Liver (tissue), 9 donors: ENCODE data around the gene TMBIM1. TPM values are rescaled to one million over a fixed set of nuclear protein-coding genes. Genes with fewer than 3 reads are reported as not detected.

Experiments
- DNase-seq: peaks from one replicate; pipeline ENCODE4 v3.0.0-alpha.2; 2017; ENCODE audit warnings: low spot score
- H3K27ac ChIP-seq, 2 donors: one replicate each; pipeline ENCODE4 v1.7.0; 2013; ENCODE audit warnings: inconsistent platforms in 2 of 2, low read length in 2 of 2, control low read depth in 1 of 2, low read depth in 1 of 2, mild to moderate bottlenecking in 1 of 2
- H3K27me3 ChIP-seq, 4 donors: one replicate each; pipeline versions ENCODE4 v1.6.1 to v1.7.0; 2013; ENCODE audit warnings: low read length in 3 of 4, inconsistent platforms in 1 of 4, mild to moderate bottlenecking in 1 of 4, moderate library complexity in 1 of 4; ENCODE audit not compliant: control insufficient read depth in 4 of 4, insufficient read depth in 4 of 4
- H3K36me3 ChIP-seq, 4 donors: one replicate each; pipeline versions ENCODE4 v1.6.1 to v1.7.0; 2013; ENCODE audit warnings: low read length in 3 of 4, mild to moderate bottlenecking in 3 of 4, low read depth in 1 of 4, moderate library complexity in 1 of 4; ENCODE audit not compliant: control insufficient read depth in 4 of 4, insufficient read depth in 3 of 4
- H3K4me1 ChIP-seq, 4 donors: one replicate each; pipeline versions ENCODE4 v1.6.1 to v1.7.0; 2013; ENCODE audit warnings: low read length in 3 of 4, mild to moderate bottlenecking in 3 of 4, moderate library complexity in 1 of 4; ENCODE audit not compliant: control insufficient read depth in 4 of 4, insufficient read depth in 4 of 4
- H3K4me3 ChIP-seq, 3 donors: one replicate each; pipeline versions ENCODE4 v1.6.1 to v1.7.0; 2013; ENCODE audit warnings: low read length in 3 of 3, control low read depth in 1 of 3, low read depth in 1 of 3, mild to moderate bottlenecking in 1 of 3
- H3K9ac ChIP-seq, 2 donors: one replicate each; pipeline ENCODE4 v1.7.0; 2013; ENCODE audit warnings: low read length in 2 of 2, mild to moderate bottlenecking in 2 of 2, moderate library complexity in 2 of 2, control low read depth in 1 of 2, low read depth in 1 of 2
- H3K9me3 ChIP-seq, 4 donors: one replicate each; pipeline versions ENCODE4 v1.6.1 to v1.7.0; 2013; ENCODE audit warnings: low read length in 3 of 4; ENCODE audit not compliant: control insufficient read depth in 4 of 4
- ATF3 ChIP-seq: IDR thresholded peaks from 2 replicates; pipeline ENCODE4 v1.6.1; 2016; ENCODE audit warnings: antibody characterized with exemption
- EGR1 ChIP-seq, 2 donors: IDR thresholded peaks; 2 replicates each; pipeline ENCODE4 v1.6.1; 2016 to 2018; ENCODE audit warnings: antibody characterized with exemption in 2 of 2, low read depth in 2 of 2
- FOXA1 ChIP-seq: IDR thresholded peaks from 2 replicates; pipeline ENCODE4 v1.6.1; 2016; ENCODE audit warnings: antibody characterized with exemption
- FOXA2 ChIP-seq: IDR thresholded peaks from 2 replicates; pipeline ENCODE4 v1.6.1; 2016; ENCODE audit warnings: antibody characterized with exemption
- GABPA ChIP-seq, 2 donors: IDR thresholded peaks in 1 of 2; conservative IDR thresholded peaks in 1 of 2; 2 replicates each; pipeline ENCODE4 v1.6.1; 2016; ENCODE audit warnings: antibody characterized with exemption in 2 of 2, mild to moderate bottlenecking in 1 of 2, moderate library complexity in 1 of 2
- HNF4A ChIP-seq, 2 donors: conservative IDR thresholded peaks; 2 replicates each; pipeline ENCODE4 v1.6.1; 2016; ENCODE audit warnings: antibody characterized with exemption in 2 of 2, mild to moderate bottlenecking in 2 of 2
- HNF4G ChIP-seq: IDR thresholded peaks from 2 replicates; pipeline ENCODE4 v1.6.1; 2016; ENCODE audit warnings: antibody characterized with exemption
- JUND ChIP-seq, 2 donors: IDR thresholded peaks; 2 replicates each; pipeline ENCODE4 v1.6.1; 2016; ENCODE audit warnings: antibody characterized with exemption in 2 of 2
- MAX ChIP-seq: IDR thresholded peaks from 2 replicates; pipeline ENCODE4 v1.6.1; 2016; ENCODE audit warnings: antibody characterized with exemption
- NR2F2 ChIP-seq: IDR thresholded peaks from 2 replicates; pipeline ENCODE4 v1.6.1; 2016; ENCODE audit warnings: antibody characterized with exemption
- RAD21 ChIP-seq, 2 donors: IDR thresholded peaks; 2 replicates each; pipeline ENCODE4 v1.6.1; 2016; ENCODE audit warnings: antibody characterized with exemption in 2 of 2, mild to moderate bottlenecking in 2 of 2
- RXRA ChIP-seq, 2 donors: IDR thresholded peaks; 2 replicates each; pipeline ENCODE4 v1.6.1; 2017 to 2018; ENCODE audit warnings: antibody characterized with exemption in 2 of 2, mild to moderate bottlenecking in 1 of 2
- SP1 ChIP-seq: IDR thresholded peaks from 2 replicates; pipeline ENCODE4 v1.6.1; 2018; ENCODE audit warnings: antibody characterized with exemption, mild to moderate bottlenecking
- TAF1 ChIP-seq: conservative IDR thresholded peaks from 2 replicates; pipeline ENCODE4 v1.6.1; 2016; ENCODE audit warnings: antibody characterized with exemption, mild to moderate bottlenecking
- YY1 ChIP-seq: IDR thresholded peaks from 2 replicates; pipeline ENCODE4 v1.6.1; 2016; ENCODE audit warnings: antibody characterized with exemption, mild to moderate bottlenecking
- ZBTB33 ChIP-seq: IDR thresholded peaks from 2 replicates; pipeline ENCODE4 v1.6.1; 2016; ENCODE audit warnings: antibody characterized with exemption
- WGBS: extraction: QIAGEN DNeasy Blood & Tissue Kit; methylation state at CpG from one replicate; pipeline ENCODE4 v1.1.7; 2013; 5-methylcytosine and 5-hydroxymethylcytosine counted together
- polyA plus RNA-seq, 2 donors: library from polyadenylated mRNA; stranded (reverse) in 1 of 2; unstranded in 1 of 2; fragments of 200-250 nt in 1 of 2; fragments of >200 nt in 1 of 2; fragmentation: Nextera tagmentation in 1 of 2; extraction: Ambion mirVana in 1 of 2; gene quantifications; one replicate each; pipeline versions ENCODE4 v1.2.1 to v1.2.3, GENCODE V29; 2013 to 2015
- total RNA-seq, 2 donors: library from RNA; depleted of rRNA; stranded (reverse); fragments of >200 nt; gene quantifications; one replicate each; pipeline ENCODE4 v1.2.3, GENCODE V29; 2014
- TF ChIP-seq, protein P1 (sequence below): fragments of 150-350 bp; IDR thresholded peaks from 2 replicates; pipeline ENCODE4 v1.5.1; 2017; ENCODE audit warnings: improper control_type of control experiment, low read depth, low read length; ENCODE audit not compliant: missing input control
- TF ChIP-seq, protein P2 (sequence below): IDR thresholded peaks from 2 replicates; pipeline ENCODE4 v1.6.1; 2016; ENCODE audit warnings: antibody characterized with exemption, mild to moderate bottlenecking
- donor health status: healthy.
- donor health status: healthy.
- donor health status: healthy.
- donor health status: healthy.
- donor health status: healthy.

Gene TMBIM1
- total and polyA plus RNA-seq, 4 donors, result 61.8 to 133 (median 114) TPM

- TF ChIP-seq, protein P1, sequence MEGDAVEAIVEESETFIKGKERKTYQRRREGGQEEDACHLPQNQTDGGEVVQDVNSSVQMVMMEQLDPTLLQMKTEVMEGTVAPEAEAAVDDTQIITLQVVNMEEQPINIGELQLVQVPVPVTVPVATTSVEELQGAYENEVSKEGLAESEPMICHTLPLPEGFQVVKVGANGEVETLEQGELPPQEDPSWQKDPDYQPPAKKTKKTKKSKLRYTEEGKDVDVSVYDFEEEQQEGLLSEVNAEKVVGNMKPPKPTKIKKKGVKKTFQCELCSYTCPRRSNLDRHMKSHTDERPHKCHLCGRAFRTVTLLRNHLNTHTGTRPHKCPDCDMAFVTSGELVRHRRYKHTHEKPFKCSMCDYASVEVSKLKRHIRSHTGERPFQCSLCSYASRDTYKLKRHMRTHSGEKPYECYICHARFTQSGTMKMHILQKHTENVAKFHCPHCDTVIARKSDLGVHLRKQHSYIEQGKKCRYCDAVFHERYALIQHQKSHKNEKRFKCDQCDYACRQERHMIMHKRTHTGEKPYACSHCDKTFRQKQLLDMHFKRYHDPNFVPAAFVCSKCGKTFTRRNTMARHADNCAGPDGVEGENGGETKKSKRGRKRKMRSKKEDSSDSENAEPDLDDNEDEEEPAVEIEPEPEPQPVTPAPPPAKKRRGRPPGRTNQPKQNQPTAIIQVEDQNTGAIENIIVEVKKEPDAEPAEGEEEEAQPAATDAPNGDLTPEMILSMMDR, result no peak
- no peak for TF ChIP-seq NR2F2
- TF ChIP-seq ATF3, result no peak
- no peak for TF ChIP-seq ZBTB33
- no peak for TF ChIP-seq TAF1
These were observed 820 bp downstream of the TMBIM1 start (continued) for GRCh38 chr2:218291318-218292047.

GRCh38 chr2:218290316-218291261, 1.7 kb downstream of the TMBIM1 start:
- WGBS, result 52% methylated on average over 12 of the region's 12 CpGs
- Histone ChIP-seq H3K9ac (peak overlapping the region; percentile 69 to 86), H3K4me3 (peak overlapping the region; percentile 10 to 89 (median 69)), H3K4me1 (peaks cover 29 to 70% (median 55%) of the 10 kb centered on the region in 4 donors), H3K9me3 (no peaks in the 10 kb centered on the region), H3K36me3 (no peaks in the 10 kb centered on the region), H3K27me3 (no peaks in the 10 kb centered on the region), H3K27ac (peak overlapping the region; percentile 98 to 99)
- TF ChIP-seq RAD21 (IDR thresholded peaks at IDR 0.05) (no peak), GABPA (IDR thresholded peaks at IDR 0.05 in 1 of 2, conservative IDR thresholded peaks at IDR 0.05 in 1 of 2) (no peak), HNF4G (no peak), EGR1 (IDR thresholded peaks at IDR 0.05; ENCODE audit: low read depth in 2 of 2) (no peak), JUND (IDR thresholded peaks at IDR 0.05) (no peak), MAX (no peak), FOXA1 (no peak), YY1 (no peak), ATF3 (no peak), TAF1 (no peak), FOXA2 (no peak), ZBTB33 (no peak), SP1 (no peak), RXRA (IDR thresholded peaks at IDR 0.05) (no peak), HNF4A (conservative IDR thresholded peaks at IDR 0.05) (no peak), NR2F2 (no peak)
- TF ChIP-seq, protein P1, result no peak
- TF ChIP-seq, protein P2, sequence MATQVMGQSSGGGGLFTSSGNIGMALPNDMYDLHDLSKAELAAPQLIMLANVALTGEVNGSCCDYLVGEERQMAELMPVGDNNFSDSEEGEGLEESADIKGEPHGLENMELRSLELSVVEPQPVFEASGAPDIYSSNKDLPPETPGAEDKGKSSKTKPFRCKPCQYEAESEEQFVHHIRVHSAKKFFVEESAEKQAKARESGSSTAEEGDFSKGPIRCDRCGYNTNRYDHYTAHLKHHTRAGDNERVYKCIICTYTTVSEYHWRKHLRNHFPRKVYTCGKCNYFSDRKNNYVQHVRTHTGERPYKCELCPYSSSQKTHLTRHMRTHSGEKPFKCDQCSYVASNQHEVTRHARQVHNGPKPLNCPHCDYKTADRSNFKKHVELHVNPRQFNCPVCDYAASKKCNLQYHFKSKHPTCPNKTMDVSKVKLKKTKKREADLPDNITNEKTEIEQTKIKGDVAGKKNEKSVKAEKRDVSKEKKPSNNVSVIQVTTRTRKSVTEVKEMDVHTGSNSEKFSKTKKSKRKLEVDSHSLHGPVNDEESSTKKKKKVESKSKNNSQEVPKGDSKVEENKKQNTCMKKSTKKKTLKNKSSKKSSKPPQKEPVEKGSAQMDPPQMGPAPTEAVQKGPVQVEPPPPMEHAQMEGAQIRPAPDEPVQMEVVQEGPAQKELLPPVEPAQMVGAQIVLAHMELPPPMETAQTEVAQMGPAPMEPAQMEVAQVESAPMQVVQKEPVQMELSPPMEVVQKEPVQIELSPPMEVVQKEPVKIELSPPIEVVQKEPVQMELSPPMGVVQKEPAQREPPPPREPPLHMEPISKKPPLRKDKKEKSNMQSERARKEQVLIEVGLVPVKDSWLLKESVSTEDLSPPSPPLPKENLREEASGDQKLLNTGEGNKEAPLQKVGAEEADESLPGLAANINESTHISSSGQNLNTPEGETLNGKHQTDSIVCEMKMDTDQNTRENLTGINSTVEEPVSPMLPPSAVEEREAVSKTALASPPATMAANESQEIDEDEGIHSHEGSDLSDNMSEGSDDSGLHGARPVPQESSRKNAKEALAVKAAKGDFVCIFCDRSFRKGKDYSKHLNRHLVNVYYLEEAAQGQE, result no peak
- peak; percentile 49 for DNase-seq
